CD4-positive, alpha-beta T cell (primary cell): ENCODE data around the gene SLC2A13. TPM values are rescaled to one million over a fixed set of nuclear protein-coding genes. Genes with fewer than 3 reads are reported as not detected.

ENCODE experiments used
- ATAC-seq: fragments of 200-7000 bp; cut with Tn5 transposase; one replicate; pipeline ENCODE4 v1.10.0; 2022; ENCODE audit warnings: mild to moderate bottlenecking; ENCODE audit not compliant: poor library complexity
- CTCF ChIA-PET: fragments of 350-600 bp; sonication (Branson Sonifier 250); formaldehyde crosslinking; loops from one replicate; lab custom pipeline; 2021; ENCODE audit warnings: antibody characterized with exemption, inconsistent platforms; lab: Charles Lee
- POLR2A ChIA-PET: fragments of 350-600 bp; sonication (Branson Sonifier 250); formaldehyde crosslinking; loops from one replicate; lab custom pipeline; 2021; ENCODE audit warnings: antibody characterized with exemption, inconsistent platforms; lab: Charles Lee
- DNase-seq, 14 experiments: peaks; one replicate each; pipeline ENCODE4 v3.0.0-alpha.2; 2013 to 2020; ENCODE audit warnings: mixed read lengths in 2 of 14
- H3K27ac ChIP-seq, 2 donors: one replicate each; pipeline versions ENCODE4 v1.5.1 to v1.7.0; 2013; ENCODE audit warnings: low read length in 2 of 2, low read depth in 1 of 2, mild to moderate bottlenecking in 1 of 2
- H3K27me3 ChIP-seq, 2 experiments: 1 replicate in 1 of 2; 2 replicates in 1 of 2; pipeline versions ENCODE4 v1.6.1 to v1.7.0; 2013; ENCODE audit warnings: low read length in 2 of 2, control low read depth in 1 of 2, mild to moderate bottlenecking in 1 of 2, moderate library complexity in 1 of 2; ENCODE audit not compliant: insufficient read depth in 2 of 2, control insufficient read depth in 1 of 2
- H3K36me3 ChIP-seq: one replicate; pipeline ENCODE4 v1.6.1; 2013; ENCODE audit warnings: low read length, control low read depth; ENCODE audit not compliant: insufficient read depth
- H3K4me1 ChIP-seq: one replicate; pipeline ENCODE4 v1.6.1; 2013; ENCODE audit warnings: low read length, control low read depth; ENCODE audit not compliant: insufficient read depth
- H3K4me3 ChIP-seq: one replicate; pipeline ENCODE4 v1.5.1; 2013; ENCODE audit warnings: mild to moderate bottlenecking, low read length, moderate library complexity
- H3K9me3 ChIP-seq, 2 experiments: 1 replicate in 1 of 2; 2 replicates in 1 of 2; pipeline versions ENCODE4 v1.6.1 to v1.7.0; 2013; ENCODE audit warnings: low read length in 2 of 2, mild to moderate bottlenecking in 2 of 2, control low read depth in 1 of 2, moderate library complexity in 1 of 2; ENCODE audit not compliant: control insufficient read depth in 1 of 2, insufficient read depth in 1 of 2
- H3K27ac Mint-ChIP-seq: one replicate; pipeline ENCODE4 v1.8.0; 2020; ENCODE audit warnings: mixed read lengths
- H3K27me3 Mint-ChIP-seq: one replicate; pipeline ENCODE4 v1.8.0; 2021; ENCODE audit warnings: mixed read lengths
- H3K36me3 Mint-ChIP-seq: one replicate; pipeline ENCODE4 v1.8.0; 2021; ENCODE audit warnings: low read depth, mixed read lengths
- H3K4me1 Mint-ChIP-seq: one replicate; pipeline ENCODE4 v1.8.0; 2021; ENCODE audit warnings: low read depth, mixed read lengths
- H3K4me3 Mint-ChIP-seq: one replicate; pipeline ENCODE4 v1.8.0; 2020; ENCODE audit warnings: mild to moderate bottlenecking, mixed read lengths
- H3K9me3 Mint-ChIP-seq: one replicate; pipeline ENCODE4 v1.8.0; 2020; ENCODE audit warnings: mixed read lengths
- CTCF ChIP-seq: fragments of 200-600 bp; IDR thresholded peaks from one replicate; pipeline ENCODE4 v1.8.0; 2022; ENCODE audit warnings: antibody characterized with exemption, mild to moderate bottlenecking
- intact Hi-C, 2 experiments: fragments of 100-400 bp; cut with DNase I in 1 of 2; cut with micrococcal nuclease in 1 of 2; formaldehyde crosslinking; loops; one replicate each; pipeline versions ENCODE4 v1.15.1 to v1.9.0; 2023 to 2025; cut with DNase I, micrococcal nuclease
- total RNA-seq, 174 experiments: library from RNA in 2 of 174; stranded (reverse) in 2 of 174; gene quantifications; one replicate each; pipeline ENCODE4 v1.2.3 and lab custom pipeline; 2021 to 2026

The SLC2A13 gene
- total RNA-seq, 2 experiments from 2014 or later = 1.6 to 1.7 TPM

- Histone ChIP-seq H3K27ac (no peak overlapping the region), H3K4me3 (no peak overlapping the region), H3K9me3 (no peaks in the 10 kb centered on the region), H3K36me3 (no peaks in the 10 kb centered on the region), H3K4me1 (no peaks in the 10 kb centered on the region), H3K27me3 (no peaks in the 10 kb centered on the region)
- ATAC-seq = no peak
- intact Hi-C loops = no loop called here
- no peak for TF ChIP-seq CTCF
- peaks cover 2% of the 10 kb centered on the region for H3K9me3 Mint-ChIP-seq
- H3K36me3 Mint-ChIP-seq = no peaks in the 10 kb centered on the region
- no peak overlapping the region for H3K4me3 Mint-ChIP-seq
- ChIA-PET POLR2A (no interaction called here), CTCF (no interaction called here)
- no peak overlapping the region for H3K27ac Mint-ChIP-seq
- no peaks in the 10 kb centered on the region for H3K4me1 Mint-ChIP-seq
- no peaks in the 10 kb centered on the region for H3K27me3 Mint-ChIP-seq
- DNase-seq = no peak
Observed at GRCh38 chr12:39807043-39807442, 298.8 kb downstream of the SLC2A13 start.

- POLR2A ChIA-PET = no interaction called here
- ATAC-seq = no peak
- intact Hi-C loops = no loop called here
Observed at GRCh38 chr12:39805651-39806050, 300.2 kb downstream of the SLC2A13 start.

GRCh38 chr12:39804898-39805297, 301.0 kb downstream of the SLC2A13 start:
- Mint-ChIP-seq H3K4me3 (no peak overlapping the region), H3K27ac (no peak overlapping the region), H3K36me3 (no peaks in the 10 kb centered on the region), H3K4me1 (no peaks in the 10 kb centered on the region), H3K27me3 (no peaks in the 10 kb centered on the region), H3K9me3 (no peaks in the 10 kb centered on the region)
- Histone ChIP-seq H3K36me3 (no peaks in the 10 kb centered on the region), H3K4me3 (no peak overlapping the region), H3K9me3 (no peaks in the 10 kb centered on the region), H3K27me3 (no peaks in the 10 kb centered on the region), H3K4me1 (no peaks in the 10 kb centered on the region), H3K27ac (no peak overlapping the region)
- no peak for TF ChIP-seq CTCF
- CTCF ChIA-PET = no interaction called here
- ATAC-seq (no peak), DNase-seq (no peak)
- intact Hi-C loops = no loop called here
- POLR2A ChIA-PET = no interaction called here

More at GRCh38 chr12:39805651-39806050, 300.2 kb downstream of the SLC2A13 start:
- Mint-ChIP-seq H3K27ac (no peak overlapping the region), H3K36me3 (no peaks in the 10 kb centered on the region), H3K4me1 (no peaks in the 10 kb centered on the region), H3K9me3 (no peaks in the 10 kb centered on the region), H3K4me3 (no peak overlapping the region), H3K27me3 (no peaks in the 10 kb centered on the region)
- no peak for TF ChIP-seq CTCF
- no peaks in the 10 kb centered on the region for H3K36me3 ChIP-seq
- H3K27me3 ChIP-seq = no peaks in the 10 kb centered on the region
- no peaks in the 10 kb centered on the region for H3K4me1 ChIP-seq
- no peaks in the 10 kb centered on the region for H3K9me3 ChIP-seq
- no peak overlapping the region for H3K4me3 ChIP-seq
- DNase-seq = no peak
- CTCF ChIA-PET = no interaction called here
- H3K27ac ChIP-seq = no peak overlapping the region
